ENCODE measurements around the gene CPVL. TPM values are rescaled to one million over a fixed set of nuclear protein-coding genes. Genes with fewer than 3 reads are reported as not detected.
"Not testable (repeated sequence)": the region's sequence is repeated elsewhere in the genome, so short reads cannot be mapped to it uniquely, and the experiment has no call there.

The CPVL gene
- polyA plus RNA-seq, 1 donor from 2014 or later, result 1.6 TPM

DNA sequence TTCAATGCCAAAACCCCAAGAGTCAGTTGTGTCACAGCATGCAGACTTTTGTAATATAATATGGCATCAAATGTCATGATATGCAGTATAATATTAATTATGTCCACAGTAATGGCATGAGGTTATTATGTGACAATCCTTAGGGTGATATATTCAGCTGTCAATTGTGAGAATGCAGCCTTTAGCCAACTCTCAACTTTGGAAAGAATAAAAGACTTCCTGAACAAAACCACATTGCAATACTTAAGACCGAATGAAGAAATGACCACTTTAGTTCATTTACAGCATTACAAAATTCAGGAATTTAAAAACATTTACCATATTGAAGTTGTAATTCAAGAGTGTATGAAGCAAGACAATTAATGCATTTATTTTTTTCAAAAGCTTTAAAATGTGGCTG, 45.4 kb downstream of the CPVL start:
- H3K27ac Mint-ChIP-seq, result no peak overlapping the region
- peaks cover 0 to 3% (median 2%) of the 10 kb centered on the region in 3 donors for H3K4me1 Mint-ChIP-seq
- H3K27me3 Mint-ChIP-seq, result peaks cover 5% of the 10 kb centered on the region
- H3K36me3 Mint-ChIP-seq, result no peaks in the 10 kb centered on the region
- H3K9me3 Mint-ChIP-seq, result peaks cover 0 to 1% (median 1%) of the 10 kb centered on the region in 3 donors
- no peak overlapping the region for H3K4me3 Mint-ChIP-seq

DNA sequence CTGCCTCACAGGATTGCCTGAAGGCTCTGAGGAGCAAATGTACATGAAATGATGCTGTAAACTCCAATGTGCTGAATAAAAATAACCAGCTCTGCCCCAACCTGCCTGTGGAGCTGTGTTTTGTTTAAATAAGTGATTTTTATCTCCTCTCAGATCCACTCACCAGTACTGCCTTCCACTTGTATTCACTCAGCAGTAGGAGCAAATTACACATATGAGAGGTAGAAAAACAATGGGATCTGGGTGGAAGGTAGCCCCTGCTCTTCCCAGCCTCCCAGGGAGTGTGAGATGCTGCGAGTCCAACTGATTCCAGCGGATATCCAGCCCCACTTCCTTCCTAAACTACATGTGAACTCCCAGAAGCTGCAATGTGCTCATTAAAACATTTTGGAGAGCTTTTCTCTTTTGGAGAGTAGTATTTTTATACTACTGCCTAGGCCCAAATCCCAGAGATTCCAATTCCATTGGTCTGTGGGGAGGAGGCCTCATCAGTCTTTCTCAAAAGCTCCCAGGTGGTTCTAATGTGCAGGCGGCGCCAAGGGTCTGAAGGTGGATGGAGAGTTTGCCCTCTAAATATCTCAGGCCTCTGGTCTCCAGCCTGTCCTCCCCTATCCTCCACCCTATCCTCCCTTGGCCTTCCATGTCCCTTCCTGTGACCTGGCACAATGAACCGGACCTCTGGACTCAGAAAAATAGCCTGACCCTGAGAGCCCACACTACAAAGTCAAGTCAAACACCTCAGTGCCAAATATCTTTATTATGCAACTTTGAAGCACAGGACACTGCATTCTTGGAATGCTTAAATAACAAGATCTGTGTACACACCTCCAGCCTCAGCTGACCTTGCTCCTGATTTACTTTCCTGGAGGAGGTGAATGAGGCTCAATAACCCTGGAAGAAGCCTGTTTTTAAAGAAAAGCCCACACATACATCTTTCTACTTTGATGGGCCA, 46.2 kb downstream of the CPVL start:
- Mint-ChIP-seq H3K4me1 (peaks cover 0 to 3% (median 2%) of the 10 kb centered on the region in 3 donors), H3K36me3 (no peaks in the 10 kb centered on the region), H3K27ac (peak overlapping the region in 1 of 3 donors; percentile 59), H3K4me3 (no peak overlapping the region), H3K27me3 (peaks cover 6% of the 10 kb centered on the region), H3K9me3 (peaks cover 0 to 1% (median 1%) of the 10 kb centered on the region in 3 donors)

- Mint-ChIP-seq H3K9me3 (peaks cover 0 to 1% (median 0%) of the 10 kb centered on the region in 3 donors), H3K4me3 (no peak overlapping the region), H3K4me1 (peaks cover 0 to 3% (median 0%) of the 10 kb centered on the region in 3 donors), H3K27me3 (peaks cover 10% of the 10 kb centered on the region), H3K27ac (no peak overlapping the region), H3K36me3 (no peaks in the 10 kb centered on the region)
Measured at GRCh38 chr7:29096446-29096730, 49.9 kb downstream of the CPVL start.

- peaks cover 14% of the 10 kb centered on the region for H3K27me3 Mint-ChIP-seq
- H3K4me3 Mint-ChIP-seq, result no peak overlapping the region
- H3K36me3 Mint-ChIP-seq, result no peaks in the 10 kb centered on the region
- no peak overlapping the region for H3K27ac Mint-ChIP-seq
- H3K9me3 Mint-ChIP-seq, result peaks cover 0 to 1% (median 0%) of the 10 kb centered on the region in 3 donors
- peaks cover 0 to 6% (median 2%) of the 10 kb centered on the region in 3 donors for H3K4me1 Mint-ChIP-seq
Measured at GRCh38 chr7:29095631-29096445, 50.5 kb downstream of the CPVL start.

DNA sequence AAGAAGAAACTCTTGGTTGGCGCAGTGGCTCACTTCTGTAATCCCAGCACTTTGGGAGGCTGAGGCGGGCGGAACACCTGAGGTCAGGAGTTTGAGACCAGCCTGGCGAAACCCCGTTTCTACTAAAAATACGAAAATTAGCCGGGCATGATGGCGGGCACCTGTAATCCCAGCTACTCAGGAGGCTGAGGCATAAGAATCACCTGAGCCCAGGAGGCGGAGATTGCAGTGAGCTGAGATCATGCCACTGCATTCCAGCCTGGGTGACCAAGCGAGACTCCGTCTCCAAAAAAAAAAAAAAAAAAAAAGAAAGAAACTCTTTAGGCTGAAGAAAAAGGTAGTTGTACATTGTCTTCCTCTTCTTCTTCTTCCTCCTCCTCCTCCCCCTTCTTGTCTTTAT, 53.2 kb downstream of the CPVL start:
- not testable (repeated sequence) for H3K9me3 Mint-ChIP-seq, H3K4me3 Mint-ChIP-seq, H3K27ac Mint-ChIP-seq, H3K36me3 Mint-ChIP-seq
- Mint-ChIP-seq H3K4me1 (peaks cover 0 to 11% (median 10%) of the 10 kb centered on the region in 3 donors), H3K27me3 (peaks cover 20% of the 10 kb centered on the region)

GRCh38 chr7:29091715-29092114, 54.6 kb downstream of the CPVL start:
- H3K4me1 Mint-ChIP-seq, result peaks cover 0 to 11% (median 10%) of the 10 kb centered on the region in 3 donors
- H3K27ac Mint-ChIP-seq, result no peak overlapping the region
- peaks cover 0 to 2% (median 0%) of the 10 kb centered on the region in 3 donors for H3K9me3 Mint-ChIP-seq
- H3K27me3 Mint-ChIP-seq, result peaks cover 24% of the 10 kb centered on the region
- H3K4me3 Mint-ChIP-seq, result peak overlapping the region in 3 of 4 donors; percentile 9 to 70 (median 61)
- no peaks in the 10 kb centered on the region for H3K36me3 Mint-ChIP-seq

GRCh38 chr7:29090836-29091601, 55.3 kb downstream of the CPVL start:
- peaks cover 27% of the 10 kb centered on the region for H3K27me3 Mint-ChIP-seq
- no peaks in the 10 kb centered on the region for H3K36me3 Mint-ChIP-seq
- H3K9me3 Mint-ChIP-seq, result peaks cover 0 to 2% (median 0%) of the 10 kb centered on the region in 3 donors
- H3K27ac Mint-ChIP-seq, result peak overlapping the region in 1 of 3 donors; percentile 57
- H3K4me3 Mint-ChIP-seq, result peak overlapping the region in 3 of 4 donors; percentile 9 to 70 (median 61)
- peaks cover 0 to 11% (median 10%) of the 10 kb centered on the region in 3 donors for H3K4me1 Mint-ChIP-seq

DNA sequence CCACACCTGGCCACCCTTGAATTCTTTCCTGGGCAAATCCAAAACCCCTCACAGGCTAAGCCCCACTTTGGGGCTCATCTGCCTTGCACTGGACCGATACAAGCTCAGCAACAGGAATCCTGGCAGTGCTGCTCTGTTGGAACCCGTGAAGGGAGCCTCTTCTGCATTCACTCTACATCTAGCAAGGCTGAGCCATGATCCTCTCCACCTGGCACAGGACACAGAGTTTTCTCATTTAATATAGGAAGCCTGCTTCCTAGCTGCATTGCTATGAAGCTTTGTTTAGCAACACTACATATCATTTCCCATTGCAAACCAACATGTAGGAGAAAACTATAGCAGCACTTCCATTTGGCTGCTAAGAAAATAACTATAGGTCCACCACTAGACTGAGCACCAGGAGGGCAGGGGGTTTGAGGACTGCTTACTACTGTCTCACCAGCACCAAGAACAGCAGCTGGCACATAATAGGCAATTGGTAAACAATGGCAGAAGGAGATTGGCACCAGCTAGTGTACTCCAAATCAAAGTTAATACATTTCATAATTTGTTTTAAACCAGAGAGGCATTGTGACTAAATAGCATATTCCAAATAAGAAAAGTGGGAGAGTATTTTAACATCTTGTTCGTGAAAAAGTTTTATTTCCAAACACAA, 56.1 kb downstream of the CPVL start:
- Mint-ChIP-seq H3K27me3 (peaks cover 26% of the 10 kb centered on the region), H3K27ac (peak overlapping the region in 1 of 3 donors; percentile 57), H3K4me3 (peak overlapping the region in 1 of 4 donors; percentile 20), H3K4me1 (peaks cover 0 to 11% (median 10%) of the 10 kb centered on the region in 3 donors), H3K9me3 (peaks cover 0 to 2% (median 0%) of the 10 kb centered on the region in 3 donors), H3K36me3 (no peaks in the 10 kb centered on the region)

DNA sequence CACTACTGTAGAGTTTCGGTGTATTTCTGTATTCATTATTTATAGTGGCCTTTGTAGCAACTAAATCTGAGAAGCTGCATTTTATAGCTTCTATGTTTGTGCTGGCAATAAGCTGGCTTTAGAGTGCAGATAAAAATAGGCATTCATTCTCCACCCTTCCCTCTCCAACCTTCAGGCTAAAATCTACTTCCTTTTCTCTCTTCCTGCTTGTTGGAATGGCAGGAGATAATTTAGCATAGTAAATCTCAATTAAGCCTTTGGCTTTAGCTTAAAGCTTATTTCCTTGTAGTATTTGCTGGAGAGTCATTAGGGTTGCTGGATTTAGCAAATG, 58.5 kb downstream of the CPVL start:
- Mint-ChIP-seq H3K36me3 (no peaks in the 10 kb centered on the region), H3K4me3 (no peak overlapping the region), H3K27me3 (peaks cover 23% of the 10 kb centered on the region), H3K9me3 (peaks cover 0 to 2% (median 0%) of the 10 kb centered on the region in 3 donors), H3K27ac (no peak overlapping the region), H3K4me1 (peaks cover 0 to 11% (median 10%) of the 10 kb centered on the region in 3 donors)

- no peak overlapping the region for H3K4me3 Mint-ChIP-seq
- H3K27ac Mint-ChIP-seq, result no peak overlapping the region
- peaks cover 22% of the 10 kb centered on the region for H3K27me3 Mint-ChIP-seq
- H3K36me3 Mint-ChIP-seq, result no peaks in the 10 kb centered on the region
- H3K4me1 Mint-ChIP-seq, result peaks cover 0 to 10% (median 10%) of the 10 kb centered on the region in 3 donors
- peaks cover 0 to 2% (median 0%) of the 10 kb centered on the region in 3 donors for H3K9me3 Mint-ChIP-seq
Measured at GRCh38 chr7:29086545-29086944, 59.8 kb downstream of the CPVL start.

DNA sequence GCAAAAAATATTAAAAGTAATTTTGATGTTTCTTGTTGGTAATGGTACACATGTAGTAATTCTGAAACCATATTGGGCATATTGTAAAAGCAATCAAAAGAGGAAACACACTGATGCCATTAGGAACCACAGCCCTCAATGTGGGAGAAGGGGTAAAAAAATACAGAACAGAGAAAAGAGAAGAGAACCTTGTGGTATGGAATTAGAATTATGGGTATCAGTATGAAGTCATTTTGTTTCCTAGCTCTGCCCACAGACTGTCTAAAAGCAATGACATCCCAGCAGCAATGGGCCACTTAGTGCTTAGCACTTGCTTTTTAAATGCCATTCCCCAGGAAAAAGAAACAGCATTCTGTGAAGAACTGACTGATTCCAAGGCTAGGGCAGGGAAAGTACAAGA, 61.5 kb downstream of the CPVL start:
- H3K4me1 Mint-ChIP-seq, result no peaks in the 10 kb centered on the region

DNA sequence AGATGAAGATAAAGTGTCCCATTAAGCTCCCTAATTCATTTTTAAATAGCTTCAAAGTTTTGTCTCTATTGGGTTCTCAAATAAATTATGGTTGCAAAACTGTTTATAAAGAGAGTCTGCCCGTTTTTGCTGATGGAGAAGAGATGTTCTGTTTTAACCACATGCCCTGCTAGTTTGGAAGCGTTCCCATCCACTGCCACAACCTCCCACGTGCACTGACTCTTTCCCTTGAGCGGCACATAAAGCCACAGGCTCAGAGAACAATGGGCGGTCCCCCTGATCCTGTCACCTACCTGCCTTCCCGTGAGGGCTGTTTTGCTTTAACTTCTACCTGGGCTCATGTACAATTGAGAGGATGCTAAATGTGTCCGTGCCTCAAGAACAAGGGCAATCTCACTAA, 65.5 kb downstream of the CPVL start:
- no peak overlapping the region for H3K4me3 Mint-ChIP-seq
- H3K4me1 Mint-ChIP-seq, result no peaks in the 10 kb centered on the region
- no peaks in the 10 kb centered on the region for H3K9me3 Mint-ChIP-seq
- H3K27me3 Mint-ChIP-seq, result peaks cover 9% of the 10 kb centered on the region
- no peak overlapping the region for H3K27ac Mint-ChIP-seq
- H3K36me3 Mint-ChIP-seq, result no peaks in the 10 kb centered on the region

More for the DNA sequence above, 61.5 kb downstream of the CPVL start:
- H3K4me3 Mint-ChIP-seq, result no peak overlapping the region
- no peaks in the 10 kb centered on the region for H3K36me3 Mint-ChIP-seq
- peaks cover 13% of the 10 kb centered on the region for H3K27me3 Mint-ChIP-seq
- no peak overlapping the region for H3K27ac Mint-ChIP-seq
- H3K9me3 Mint-ChIP-seq, result peaks cover 0 to 2% (median 0%) of the 10 kb centered on the region in 3 donors

- Mint-ChIP-seq H3K4me1 (no peaks in the 10 kb centered on the region), H3K4me3 (no peak overlapping the region), H3K36me3 (no peaks in the 10 kb centered on the region), H3K27ac (no peak overlapping the region), H3K27me3 (peaks cover 8% of the 10 kb centered on the region), H3K9me3 (no peaks in the 10 kb centered on the region)
Measured at GRCh38 chr7:29078311-29079260, 67.8 kb downstream of the CPVL start.

Measured in IgD-negative memory B cell (primary cell).